Measurements from ENCODE around the gene SNX11. TPM values are rescaled to one million over a fixed set of nuclear protein-coding genes. Genes with fewer than 3 reads are reported as not detected.

SNX11 gene
- total RNA-seq, 1 experiment from 2014 or later = 28.1 TPM

GRCh38 chr17:48102043-48102750 is 5.4 kb upstream of the SNX11 start:
- Histone ChIP-seq H3K27ac (ENCODE audit: low read length) (peak overlapping the region; percentile 86), H3K4me3 (ENCODE audit: low read depth in 2 of 2, low read length in 2 of 2) (peak overlapping the region; percentile 66 to 78), H3K36me3 (ENCODE audit: control insufficient read depth, insufficient read depth, low read length) (peaks cover 4% of the 10 kb centered on the region; the same call in 1 of the 2 replicates), H3K4me1 (ENCODE audit: control insufficient read depth, insufficient read depth, low read length) (peaks cover 13% of the 10 kb centered on the region), H3K27me3 (ENCODE audit: control insufficient read depth, insufficient read depth, low read length) (no peaks in the 10 kb centered on the region), H3K9me3 (ENCODE audit: control insufficient read depth, insufficient read depth, low read depth, low read length) (no peaks in the 10 kb centered on the region)
- no TSS peak for BruUV-seq (replicated peaks)
- no peak for TF ChIP-seq CTCF (IDR thresholded peaks at IDR 0.05)
- TF ChIP-seq POLR2AphosphoS5 (IDR thresholded peaks at IDR 0.05; ENCODE audit: low read depth, low read length) = no peak
- TF ChIP-seq, protein P1, sequence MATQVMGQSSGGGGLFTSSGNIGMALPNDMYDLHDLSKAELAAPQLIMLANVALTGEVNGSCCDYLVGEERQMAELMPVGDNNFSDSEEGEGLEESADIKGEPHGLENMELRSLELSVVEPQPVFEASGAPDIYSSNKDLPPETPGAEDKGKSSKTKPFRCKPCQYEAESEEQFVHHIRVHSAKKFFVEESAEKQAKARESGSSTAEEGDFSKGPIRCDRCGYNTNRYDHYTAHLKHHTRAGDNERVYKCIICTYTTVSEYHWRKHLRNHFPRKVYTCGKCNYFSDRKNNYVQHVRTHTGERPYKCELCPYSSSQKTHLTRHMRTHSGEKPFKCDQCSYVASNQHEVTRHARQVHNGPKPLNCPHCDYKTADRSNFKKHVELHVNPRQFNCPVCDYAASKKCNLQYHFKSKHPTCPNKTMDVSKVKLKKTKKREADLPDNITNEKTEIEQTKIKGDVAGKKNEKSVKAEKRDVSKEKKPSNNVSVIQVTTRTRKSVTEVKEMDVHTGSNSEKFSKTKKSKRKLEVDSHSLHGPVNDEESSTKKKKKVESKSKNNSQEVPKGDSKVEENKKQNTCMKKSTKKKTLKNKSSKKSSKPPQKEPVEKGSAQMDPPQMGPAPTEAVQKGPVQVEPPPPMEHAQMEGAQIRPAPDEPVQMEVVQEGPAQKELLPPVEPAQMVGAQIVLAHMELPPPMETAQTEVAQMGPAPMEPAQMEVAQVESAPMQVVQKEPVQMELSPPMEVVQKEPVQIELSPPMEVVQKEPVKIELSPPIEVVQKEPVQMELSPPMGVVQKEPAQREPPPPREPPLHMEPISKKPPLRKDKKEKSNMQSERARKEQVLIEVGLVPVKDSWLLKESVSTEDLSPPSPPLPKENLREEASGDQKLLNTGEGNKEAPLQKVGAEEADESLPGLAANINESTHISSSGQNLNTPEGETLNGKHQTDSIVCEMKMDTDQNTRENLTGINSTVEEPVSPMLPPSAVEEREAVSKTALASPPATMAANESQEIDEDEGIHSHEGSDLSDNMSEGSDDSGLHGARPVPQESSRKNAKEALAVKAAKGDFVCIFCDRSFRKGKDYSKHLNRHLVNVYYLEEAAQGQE (IDR thresholded peaks at IDR 0.05; ENCODE audit: insufficient read depth in 1 of 2, low read depth in 2 of 2, low read length in 1 of 2) = no peak
- no peak for TF ChIP-seq TCF7L2 (IDR thresholded peaks at IDR 0.05; ENCODE audit: low read depth, low read length)
- TF ChIP-seq SIN3A (IDR thresholded peaks at IDR 0.05; ENCODE audit: borderline replicate concordance, insufficient read depth, low read depth, low read length) = no peak
- ATAC-seq (no peak), DNase-seq (ENCODE audit: low read depth, low spot score) (no peak)
- in situ Hi-C loops (cut with HindIII; ENCODE audit: low pct_unique_long_range_greater_than_20kb, low sequenced_read_pairs) (no loop called here), intact Hi-C loops (cut with micrococcal nuclease; ENCODE audit: unreplicated experiment) (no loop called here)
- POLR2A ChIA-PET = interaction anchor here (0.6 kb wide), 1 partner anchor 125 kb away, joined by 3 read pairs; no protein-coding TSS in a partner anchor
- CTCF ChIA-PET = no interaction called here

GRCh38 chr17:48102798-48103715 is 4.5 kb upstream of the SNX11 start:
- intact Hi-C loops (cut with micrococcal nuclease; ENCODE audit: unreplicated experiment) = no loop called here
- no peak for DNase-seq (ENCODE audit: low read depth, low spot score)
- TF ChIP-seq POLR2AphosphoS5 (IDR thresholded peaks at IDR 0.05; ENCODE audit: low read depth, low read length) (no peak), CTCF (IDR thresholded peaks at IDR 0.05) (no peak)
- TF ChIP-seq, protein P1 (IDR thresholded peaks at IDR 0.05; ENCODE audit: insufficient read depth in 1 of 2, low read depth in 2 of 2, low read length in 1 of 2) = no peak
- Histone ChIP-seq H3K27me3 (ENCODE audit: control insufficient read depth, insufficient read depth, low read length) (no peaks in the 10 kb centered on the region), H3K36me3 (ENCODE audit: control insufficient read depth, insufficient read depth, low read length) (peaks cover 7% of the 10 kb centered on the region; the same call in 1 of the 2 replicates), H3K27ac (ENCODE audit: low read length) (peak overlapping the region; percentile 9), H3K4me3 (ENCODE audit: low read depth in 2 of 2, low read length in 2 of 2) (no peak overlapping the region), H3K9me3 (ENCODE audit: control insufficient read depth, insufficient read depth, low read depth, low read length) (no peaks in the 10 kb centered on the region), H3K4me1 (ENCODE audit: control insufficient read depth, insufficient read depth, low read length) (peaks cover 7% of the 10 kb centered on the region)
- in situ Hi-C loops (cut with HindIII; ENCODE audit: low pct_unique_long_range_greater_than_20kb, low sequenced_read_pairs) = no loop called here
- no peak for ATAC-seq
- ChIA-PET CTCF (no interaction called here), POLR2A (interaction anchor here (0.6 kb wide), 1 partner anchor 186 kb away, joined by 4 read pairs; no protein-coding TSS in a partner anchor)
- BruUV-seq (replicated peaks) = no TSS peak
